HG03095 (cell line): ENCODE results near the gene DNAH6.

ENCODE experiments used
- ATAC-seq: cut with Tn5 transposase; IDR thresholded peaks from one replicate; pipeline ENCODE4 v1.9.1; 2021; ENCODE audit warnings: moderate library complexity; ENCODE audit not compliant: unreplicated experiment

The DNAH6 gene

DNA sequence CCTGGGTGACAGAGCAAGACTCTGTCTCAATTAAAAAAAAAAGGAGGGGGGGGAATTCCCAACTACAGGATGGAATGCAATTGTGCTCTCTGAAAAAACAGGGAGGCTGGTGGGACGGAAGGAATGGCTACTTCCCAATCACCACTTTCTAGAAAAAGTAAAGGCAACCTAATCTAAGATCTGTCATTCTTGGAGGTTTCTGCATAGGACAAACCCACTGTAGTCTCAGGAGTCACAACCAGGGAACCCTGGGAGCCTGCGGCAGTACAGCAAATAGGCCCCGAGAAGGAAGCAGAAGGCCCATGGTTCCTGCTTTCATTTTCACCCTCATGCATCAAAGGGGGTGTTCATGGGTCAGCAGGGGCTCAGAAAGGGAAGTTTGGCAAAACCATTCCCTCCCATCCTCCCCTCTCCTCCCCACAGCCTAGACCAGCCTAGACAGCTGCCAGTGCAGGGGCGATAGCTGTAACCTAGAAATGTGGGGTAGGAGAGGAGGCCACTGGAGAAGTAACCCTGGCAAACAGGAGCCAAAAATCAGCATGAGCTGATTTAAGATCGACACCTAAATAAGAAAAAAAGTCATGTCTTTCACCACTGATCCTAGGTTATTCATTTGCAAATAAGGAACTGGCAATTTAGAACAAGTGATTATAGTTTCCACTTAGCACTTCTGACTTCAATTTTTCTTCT, 316.6 kb downstream of the DNAH6 start:
- ATAC-seq: peak; percentile 79

DNA sequence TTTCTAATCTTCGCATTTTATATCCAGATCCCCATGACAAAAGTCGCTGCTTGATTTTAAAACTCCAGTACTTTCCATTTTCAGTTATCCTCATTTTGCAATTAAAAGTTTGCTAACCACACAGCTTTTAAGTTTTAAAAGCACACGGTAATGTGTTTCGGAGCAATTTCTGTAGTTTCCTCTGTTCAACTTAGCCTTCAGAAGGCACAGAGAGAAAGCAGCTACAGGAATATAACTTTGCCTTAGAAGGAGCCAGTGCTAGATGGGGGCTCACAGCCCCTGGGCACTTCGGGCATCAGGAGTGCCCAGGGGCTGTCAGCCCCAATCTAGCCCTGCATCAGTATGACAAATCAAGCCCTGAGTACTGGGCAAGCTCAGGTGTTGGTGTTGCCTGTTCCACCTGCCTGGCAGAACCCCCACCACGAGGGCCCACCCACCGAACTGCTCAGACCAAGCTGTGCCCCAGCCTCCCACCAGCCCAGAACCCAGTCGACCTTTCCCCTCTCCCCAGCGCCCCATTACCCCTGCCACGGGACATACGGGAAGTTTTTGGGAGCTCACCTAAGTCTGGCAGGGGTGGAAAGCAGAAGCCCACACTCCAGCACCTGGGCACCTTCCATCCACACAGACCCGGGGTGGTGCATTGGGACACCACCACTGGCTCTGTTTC, 317.3 kb downstream of the DNAH6 start:
- no peak for ATAC-seq

DNA sequence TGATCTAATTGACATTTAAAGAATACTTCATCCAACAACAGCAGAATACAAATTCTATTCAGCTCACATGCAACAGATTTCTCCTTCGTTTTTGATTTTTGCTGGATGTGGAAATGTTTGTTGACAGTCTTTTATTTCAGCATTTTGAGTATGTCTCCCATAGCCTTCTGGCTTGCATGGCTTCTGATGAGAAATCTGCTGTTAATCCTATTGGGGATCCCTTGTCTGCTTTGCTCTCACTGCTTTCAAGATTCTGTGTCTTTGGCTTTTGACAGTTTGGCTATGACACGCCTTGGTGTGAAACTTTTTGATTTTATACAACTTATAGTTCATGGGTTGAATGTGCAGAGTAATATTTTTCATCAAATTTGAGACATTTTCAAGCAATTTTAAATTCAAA, 319.9 kb downstream of the DNAH6 start:
- no peak for ATAC-seq

DNA sequence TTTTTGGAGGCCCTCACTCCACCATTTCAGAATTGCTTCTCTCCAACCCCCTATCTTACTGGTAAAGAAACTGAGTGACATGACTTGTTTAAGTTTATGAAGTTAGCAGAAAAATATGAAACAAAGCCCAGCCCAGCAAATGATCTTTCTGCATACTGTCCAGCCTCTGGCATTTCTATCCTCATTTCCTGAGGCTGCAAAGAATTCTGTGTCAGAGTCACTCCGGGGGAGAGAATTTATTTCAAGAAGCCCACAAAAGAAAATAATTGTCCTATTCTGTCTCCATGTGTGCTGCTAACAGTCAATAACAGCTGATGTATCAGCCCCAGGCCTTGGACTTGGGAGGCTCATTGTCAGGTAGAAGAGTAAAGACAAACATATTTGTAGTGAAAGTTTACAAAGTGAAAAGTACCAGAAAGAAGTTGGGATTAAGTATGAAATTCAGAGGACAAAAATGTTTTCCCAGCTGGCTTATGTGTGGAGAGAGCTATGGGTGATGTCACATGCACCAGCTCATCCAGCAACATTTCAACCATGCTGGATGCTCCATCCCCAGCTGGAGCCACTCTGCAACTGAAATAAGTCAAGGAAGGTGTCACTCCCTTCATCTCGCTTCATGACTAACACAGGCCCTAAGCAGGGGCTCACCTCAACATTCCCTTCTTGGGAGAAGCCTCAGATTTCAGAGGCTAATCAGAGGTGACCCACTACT, 322.3 kb downstream of the DNAH6 start:
- ATAC-seq: no peak

DNA sequence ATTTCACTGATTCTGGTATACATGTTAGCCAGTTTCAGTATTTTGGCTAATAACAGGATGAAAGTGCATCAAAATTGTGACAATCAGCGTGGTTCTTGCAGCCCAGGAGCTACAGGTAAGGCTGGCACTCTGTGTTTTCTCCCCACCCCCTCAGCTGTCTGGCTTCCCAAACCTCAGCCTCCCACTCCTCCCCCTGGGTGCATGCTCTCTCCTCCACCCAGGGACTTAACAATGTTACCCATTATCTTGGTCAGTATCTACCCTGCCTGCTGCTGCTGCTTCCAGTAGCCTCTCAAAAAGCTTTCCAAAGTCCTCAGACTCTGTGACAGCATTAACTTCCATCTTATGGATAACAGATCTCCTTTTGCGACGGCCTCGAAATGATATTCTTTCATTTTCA, 323.6 kb downstream of the DNAH6 start:
- ATAC-seq: no peak

DNA sequence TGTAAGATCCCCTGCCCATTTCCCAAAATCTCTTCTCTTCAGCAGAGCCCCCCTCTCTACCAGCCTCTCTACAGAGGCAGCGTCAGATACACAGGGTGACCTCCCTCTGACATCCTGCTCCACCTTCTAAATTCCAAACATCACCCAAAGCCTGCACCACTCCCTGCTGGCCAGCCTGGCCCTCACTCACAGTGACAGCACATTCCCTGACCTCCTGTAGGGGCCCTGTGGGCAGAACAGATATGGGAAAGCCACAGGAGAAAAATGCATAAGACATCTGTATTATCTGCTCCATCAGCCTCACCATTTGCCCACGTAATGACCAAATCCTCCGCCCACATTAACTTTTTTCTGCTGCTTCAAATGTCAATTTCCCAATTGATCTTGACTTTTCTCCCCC, 324.0 kb downstream of the DNAH6 start:
- no peak for ATAC-seq

DNA sequence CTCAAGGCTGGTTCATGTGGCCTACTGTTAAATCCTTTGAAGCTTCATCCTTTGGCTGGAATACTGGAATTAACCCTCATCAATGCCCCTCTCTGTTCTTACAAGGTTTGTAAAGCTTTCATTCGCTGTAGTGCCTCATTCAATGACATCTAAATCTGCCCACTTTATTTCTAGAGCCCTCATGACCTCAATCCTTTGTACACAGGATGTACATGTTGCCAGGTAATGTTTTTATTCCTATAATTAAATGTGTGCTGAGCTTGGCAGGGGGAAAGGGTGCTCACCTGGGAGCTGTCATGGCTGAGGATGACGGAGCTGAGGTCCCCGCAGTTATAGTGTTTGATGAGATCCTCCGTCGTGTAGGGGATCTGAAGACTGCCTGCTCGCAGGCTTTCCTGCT, 325.3 kb downstream of the DNAH6 start:
- no peak for ATAC-seq

DNA sequence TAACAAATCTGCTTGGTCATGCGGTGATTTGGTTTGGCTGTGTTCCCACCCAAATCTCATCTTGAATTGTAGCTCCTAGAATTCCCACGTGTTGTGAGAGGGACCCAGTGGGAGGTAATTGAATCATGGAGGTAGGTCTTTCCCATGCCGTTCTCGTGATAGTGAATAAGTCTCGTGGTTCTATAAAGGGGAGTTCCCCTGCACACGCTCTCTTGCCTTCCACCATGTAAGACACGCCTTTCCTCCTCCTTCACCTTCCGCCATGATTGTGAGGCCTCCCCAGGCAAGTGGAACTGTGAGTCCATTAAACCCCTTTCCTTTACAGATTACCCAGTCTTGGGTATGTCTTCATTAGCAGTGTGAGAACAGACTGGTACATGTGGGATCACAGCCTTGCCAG, 327.8 kb downstream of the DNAH6 start:
- ATAC-seq: no peak

DNA sequence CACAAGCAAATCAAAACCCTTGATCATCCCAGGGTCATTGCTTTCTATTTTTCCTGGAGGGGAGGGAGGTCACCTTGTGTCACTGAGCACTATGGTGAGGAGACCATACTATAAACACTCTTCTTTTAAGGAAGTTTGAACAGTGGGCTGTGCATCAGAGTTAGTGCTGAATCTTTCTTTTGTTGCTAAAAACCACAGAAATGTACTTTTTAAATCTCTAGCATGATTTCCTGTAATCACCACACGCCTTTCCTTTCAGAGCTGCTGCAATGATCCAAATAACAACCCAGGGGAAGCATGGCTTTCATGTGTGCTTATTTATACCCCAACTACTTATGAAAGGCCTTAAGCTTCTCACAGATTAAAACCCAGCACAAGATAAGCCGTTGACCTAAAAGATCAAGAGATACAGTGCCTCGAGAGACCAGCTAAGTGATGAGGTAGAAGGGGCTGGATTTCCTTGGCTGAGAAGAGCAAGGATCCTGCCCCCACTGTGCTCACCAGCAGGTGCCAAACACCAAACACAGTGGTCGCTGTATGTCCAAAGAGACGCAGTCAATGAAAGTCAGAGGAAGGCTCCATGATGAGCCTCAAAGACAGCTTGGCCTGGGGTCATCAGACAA, 329.9 kb downstream of the DNAH6 start:
- ATAC-seq: no peak

DNA sequence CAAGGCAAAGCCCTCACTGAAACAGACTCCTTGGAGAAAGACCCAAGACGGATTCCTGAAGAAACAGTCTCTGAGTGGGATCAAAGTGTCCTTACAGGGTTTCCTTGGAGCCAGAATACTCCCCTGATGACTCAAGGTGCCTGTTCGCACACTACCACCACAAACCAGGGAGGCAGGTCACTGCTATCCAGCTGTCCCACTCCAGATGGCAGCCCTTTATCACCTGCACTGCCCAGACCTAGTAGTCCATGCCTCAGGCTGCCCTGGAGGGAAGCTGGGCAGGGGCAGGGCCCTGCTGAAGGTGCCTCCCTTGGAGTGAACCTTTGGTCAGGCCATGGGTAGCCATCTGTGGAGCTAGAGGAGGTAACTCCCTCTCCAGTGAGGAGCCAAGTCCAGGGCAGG, 330.4 kb downstream of the DNAH6 start:
- ATAC-seq: no peak

DNA sequence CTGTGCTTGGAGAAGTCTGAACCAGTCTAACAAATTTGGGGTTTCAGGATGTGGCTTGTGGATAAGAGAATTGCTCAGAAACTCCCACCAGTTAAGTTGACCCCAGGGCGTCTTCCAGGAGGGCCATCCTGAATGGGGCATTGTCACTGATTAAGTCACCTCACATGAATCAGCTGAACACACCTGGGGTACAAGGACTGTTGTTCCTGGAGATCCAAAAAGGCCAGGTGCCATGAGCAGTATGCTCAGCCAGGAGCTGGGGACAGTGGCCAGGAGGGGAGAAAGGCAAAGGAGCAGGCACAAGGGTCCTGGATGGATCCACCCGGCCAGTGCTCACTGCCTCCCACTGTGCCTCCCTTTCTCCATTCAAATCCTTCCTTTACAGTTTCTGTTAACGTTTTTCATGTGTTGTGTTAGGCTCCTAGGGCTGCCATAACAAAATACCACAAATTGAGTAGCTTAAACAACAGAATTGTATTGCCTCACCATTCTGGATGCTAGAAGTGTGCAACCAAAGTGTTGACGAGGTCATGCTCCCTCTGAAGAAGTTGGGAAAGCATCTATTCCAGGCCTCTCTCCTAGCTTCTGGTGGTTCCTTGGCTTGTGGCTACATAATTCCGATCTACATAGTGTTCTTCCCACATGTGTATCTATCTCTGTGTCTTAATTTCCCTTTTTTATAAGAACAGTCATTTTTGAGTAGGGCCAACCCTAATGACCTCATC, 331.2 kb downstream of the DNAH6 start:
- ATAC-seq: no peak

DNA sequence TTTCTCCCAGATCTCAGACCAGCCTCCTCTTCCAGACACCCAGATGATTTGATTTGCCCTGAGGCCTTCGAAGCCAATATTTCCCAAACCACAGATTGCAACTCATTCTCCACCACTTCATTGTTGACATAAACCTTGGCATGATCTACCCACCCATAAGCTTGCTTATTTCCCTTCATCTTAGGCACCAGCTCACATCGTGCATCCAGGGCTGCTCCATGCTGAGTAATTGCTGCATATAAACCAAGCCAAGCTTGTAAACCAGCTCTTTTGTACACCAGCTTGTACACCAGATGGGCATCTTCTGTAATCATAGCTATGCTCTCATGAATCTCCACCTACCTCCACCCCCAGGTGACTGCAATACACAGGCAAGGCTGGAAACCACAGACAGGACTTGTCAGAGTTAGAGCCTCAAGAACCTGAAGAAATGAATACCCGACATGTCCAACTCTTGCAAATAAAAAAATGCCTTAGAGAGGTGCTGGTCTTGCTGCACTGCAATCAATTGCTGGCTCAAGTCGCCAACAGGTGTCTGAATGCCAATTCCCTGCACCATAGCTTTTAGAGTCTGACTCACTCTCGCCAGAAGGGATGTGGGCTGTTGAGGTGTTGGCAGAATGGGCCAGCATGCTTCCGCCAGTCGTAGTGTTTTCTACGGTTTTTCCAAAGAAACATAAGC, 333.1 kb downstream of the DNAH6 start:
- ATAC-seq: no peak

DNA sequence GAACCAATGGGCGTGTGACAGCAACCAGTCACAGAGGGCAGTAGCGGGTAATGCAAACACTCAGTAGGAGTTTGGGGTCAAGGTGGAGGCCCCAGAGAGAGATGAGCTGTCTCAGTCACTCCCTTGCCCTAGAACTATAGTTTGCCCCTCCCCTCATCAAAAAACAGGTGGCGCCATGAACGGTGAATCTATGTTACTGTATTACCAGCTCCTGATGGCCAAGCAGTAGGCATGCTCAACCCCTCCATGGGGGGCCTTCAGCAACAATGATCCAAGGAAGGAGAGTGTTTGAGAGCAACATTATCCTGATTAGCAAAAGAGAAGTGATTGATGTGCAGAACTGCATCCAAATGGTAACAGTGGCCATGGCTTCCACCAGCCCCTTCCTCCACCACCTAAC, 334.2 kb downstream of the DNAH6 start:
- ATAC-seq: no peak

DNA sequence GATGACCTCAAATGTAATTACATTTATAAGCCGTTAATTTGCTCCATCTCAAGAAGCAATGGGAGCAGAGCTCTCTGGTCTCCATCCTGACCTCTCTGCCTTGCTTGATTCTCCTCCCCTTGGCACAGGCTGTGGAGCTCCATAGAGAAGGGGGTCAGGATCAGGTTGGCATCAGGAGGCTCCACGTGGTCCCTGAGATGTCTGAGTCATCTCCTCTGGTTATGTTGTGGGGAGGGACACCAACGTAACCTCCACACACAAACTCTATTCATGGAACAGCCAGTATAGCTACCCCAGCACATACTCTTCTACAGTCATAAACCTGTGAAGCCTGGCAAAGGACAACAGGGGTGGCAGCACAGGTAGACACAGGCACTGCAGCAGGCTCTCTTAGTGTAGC, 335.6 kb downstream of the DNAH6 start:
- ATAC-seq: no peak

DNA sequence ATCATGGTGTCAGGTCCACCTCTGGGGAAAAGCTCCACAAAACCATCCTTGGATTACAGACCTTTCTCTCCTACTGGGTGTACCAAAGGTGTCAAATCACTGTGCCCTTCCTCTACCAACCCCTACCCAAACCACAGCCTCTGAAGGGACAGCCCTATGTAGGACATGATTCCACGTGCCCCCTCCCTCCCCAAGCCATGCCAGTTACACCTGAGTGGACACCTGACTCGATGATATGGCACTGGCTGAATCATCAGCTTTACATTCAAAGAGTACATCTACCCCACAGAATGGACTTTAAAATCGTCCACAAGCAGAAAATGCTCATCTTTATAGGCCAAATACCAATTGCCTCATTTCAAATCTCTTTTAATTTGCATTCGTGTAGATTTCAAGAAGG, 338.6 kb downstream of the DNAH6 start:
- no peak for ATAC-seq

DNA sequence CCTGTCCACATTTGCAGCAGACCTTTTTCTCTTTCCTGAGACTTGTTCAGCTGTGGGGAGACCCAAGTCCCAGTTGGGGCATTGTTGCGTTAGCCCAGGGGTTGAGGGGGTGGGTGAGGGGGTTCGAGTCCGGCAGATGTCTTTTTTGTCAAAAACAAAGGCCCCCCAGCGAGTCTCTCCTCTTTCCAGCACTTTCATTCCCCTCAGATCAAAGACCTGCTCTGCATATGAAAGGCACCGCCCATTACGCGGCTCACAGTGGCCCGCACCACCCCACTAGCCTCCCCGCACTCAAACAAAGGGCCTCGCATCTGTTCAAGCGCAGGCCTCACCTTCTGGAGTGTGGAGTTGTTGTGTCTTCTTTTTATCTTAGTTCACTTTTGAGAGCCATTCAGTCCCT, 339.4 kb downstream of the DNAH6 start:
- no peak for ATAC-seq

DNA sequence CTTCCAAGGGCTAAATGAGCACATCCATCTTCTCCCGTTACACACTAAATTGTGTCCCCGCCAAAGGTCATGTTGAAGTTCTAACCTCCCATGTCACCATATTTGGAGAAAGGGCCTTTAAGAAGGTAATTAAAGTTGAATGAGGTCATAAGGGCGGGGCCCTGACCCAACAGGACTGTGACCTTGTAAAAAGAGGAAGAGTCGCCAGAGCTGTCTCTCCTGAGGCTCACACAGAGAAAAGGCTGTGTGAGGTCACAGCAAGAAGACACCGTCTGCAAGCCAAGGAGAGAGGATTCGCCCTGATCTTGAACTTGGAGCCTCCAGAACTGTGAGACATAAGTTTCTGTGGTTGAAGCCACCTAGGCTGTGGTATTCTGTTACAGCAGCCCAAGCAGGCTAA, 340.5 kb downstream of the DNAH6 start:
- ATAC-seq: no peak

DNA sequence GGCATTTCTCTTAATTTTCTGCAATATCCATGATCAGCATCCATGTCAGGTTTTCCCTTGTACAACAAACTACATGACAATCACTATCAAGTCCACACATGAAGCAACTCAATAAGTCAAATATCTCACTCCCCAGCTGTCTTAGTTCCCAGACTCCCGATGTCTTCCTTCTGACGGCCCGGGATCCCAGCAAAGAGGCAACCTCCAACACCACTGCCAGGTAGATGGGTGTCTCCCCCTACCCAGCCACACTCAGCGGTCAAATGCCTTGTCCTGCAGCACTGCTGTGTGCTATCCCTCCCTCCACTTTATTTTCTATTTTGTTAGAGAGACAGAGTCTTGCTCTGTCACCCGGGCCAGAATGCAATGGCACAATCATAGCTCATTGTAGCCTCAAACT, 341.3 kb downstream of the DNAH6 start:
- ATAC-seq: no peak

DNA sequence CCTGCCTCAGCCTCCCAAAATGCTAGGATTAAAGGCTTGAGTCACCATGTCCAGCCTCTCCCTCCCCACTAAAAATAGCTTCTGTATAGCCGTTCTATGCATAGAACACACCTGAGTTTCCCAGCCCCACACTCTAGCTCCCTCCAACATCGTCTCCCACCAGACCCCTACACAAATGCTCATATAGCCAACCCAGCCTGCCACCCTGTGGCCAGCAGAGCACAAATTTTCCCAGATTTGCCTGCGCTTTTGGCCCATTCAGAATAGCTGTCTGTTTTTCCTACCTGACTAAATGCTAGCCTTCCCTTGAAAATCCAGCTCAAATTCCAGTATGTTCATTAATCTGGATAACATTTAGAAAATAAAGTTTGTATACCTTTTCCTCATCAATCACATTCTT, 341.8 kb downstream of the DNAH6 start:
- ATAC-seq: no peak

DNA sequence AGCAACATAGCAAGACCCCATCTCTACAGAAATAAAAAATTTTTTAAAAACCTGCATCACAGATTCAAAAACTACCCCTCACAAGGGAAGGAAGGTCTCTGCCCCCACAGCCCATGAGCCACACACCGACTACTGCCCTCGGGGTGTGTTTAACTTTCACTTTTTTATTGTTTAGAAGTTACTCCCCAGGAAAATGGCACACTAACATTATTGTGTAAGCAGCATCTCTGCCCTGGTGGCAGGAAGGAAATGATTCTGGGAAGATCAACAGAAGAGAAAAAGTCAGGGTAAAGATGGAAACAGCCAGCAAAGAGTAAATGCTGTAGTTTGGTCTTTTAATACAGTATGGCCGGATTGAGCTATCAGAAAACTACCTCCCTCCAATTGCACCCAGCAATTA, 342.6 kb downstream of the DNAH6 start:
- no peak for ATAC-seq

DNA sequence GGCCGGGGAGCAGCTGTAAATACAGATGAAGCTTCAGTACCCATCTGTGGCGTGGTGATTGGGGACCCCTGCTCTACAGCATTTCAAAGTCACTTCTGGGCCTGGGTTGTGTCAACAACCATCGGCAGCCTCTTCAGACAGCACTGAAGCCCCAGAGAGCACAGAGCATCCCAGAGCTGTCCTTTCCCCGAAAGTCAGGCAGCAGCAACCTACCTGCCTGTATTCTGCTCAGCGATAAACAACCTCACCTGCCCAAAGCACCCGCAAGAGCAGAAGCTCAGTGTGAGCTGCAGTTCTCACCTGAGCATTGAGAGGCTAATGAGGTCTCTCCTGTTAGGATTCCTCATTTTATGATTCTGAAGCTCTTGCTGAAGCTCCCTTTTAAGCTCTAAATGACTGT, 345.2 kb downstream of the DNAH6 start:
- ATAC-seq: no peak
